Fibroblast of pulmonary artery (primary cell): ENCODE data around the gene HOXB13.

ENCODE experiments used
- DNase-seq: peaks from one replicate; pipeline ENCODE4 v3.0.0-alpha.2; 2010; ENCODE audit warnings: low read depth
- H3K4me3 ChIP-seq: replicated peaks from 2 replicates; pipeline ENCODE4 v1.5.1; 2011; ENCODE audit warnings: low read depth, mild to moderate bottlenecking, control low read depth, low read length, moderate library complexity
- CTCF ChIP-seq: IDR thresholded peaks from 2 replicates; pipeline ENCODE4 v1.5.1; 2011; ENCODE audit warnings: mild to moderate bottlenecking, control low read depth, low read length, inconsistent platforms; ENCODE audit errors: missing control alignments

The HOXB13 gene

GRCh38 chr17:48753794-48754499, 25.4 kb upstream of the HOXB13 start:
- TF ChIP-seq CTCF: no peak
- no peak for DNase-seq
- no peak overlapping the region for H3K4me3 ChIP-seq

- no peak overlapping the region for H3K4me3 ChIP-seq
- TF ChIP-seq CTCF: no peak
- DNase-seq: no peak
These were observed 24.1 kb upstream of the HOXB13 start for GRCh38 chr17:48752399-48753288.

GRCh38 chr17:48751733-48752398, 23.3 kb upstream of the HOXB13 start:
- TF ChIP-seq CTCF: no peak
- no peak for DNase-seq
- no peak overlapping the region for H3K4me3 ChIP-seq

GRCh38 chr17:48751172-48751571, 22.6 kb upstream of the HOXB13 start:
- no peak overlapping the region for H3K4me3 ChIP-seq
- TF ChIP-seq CTCF: no peak
- DNase-seq: no peak

- no peak for TF ChIP-seq CTCF
- DNase-seq: no peak
These were observed 21.3 kb upstream of the HOXB13 start for GRCh38 chr17:48749621-48750553.

More at GRCh38 chr17:48749621-48750553, 21.3 kb upstream of the HOXB13 start:
- no peak overlapping the region for H3K4me3 ChIP-seq
